Endothelial cell of umbilical vein (primary cell): ENCODE results near the gene KLHL6.

ENCODE experiments used
- EZH2 ChIP-seq: IDR thresholded peaks from 2 replicates; pipeline ENCODE4 v1.6.1; 2012; ENCODE audit warnings: borderline replicate concordance, low read depth, mild to moderate bottlenecking, moderate library complexity, low read length, inconsistent platforms; ENCODE audit not compliant: severe bottlenecking
- MYC ChIP-seq: IDR thresholded peaks from one replicate; pipeline ENCODE4 v1.6.1; 2011; ENCODE audit warnings: mild to moderate bottlenecking, low read depth, low read length
- POLR2A ChIP-seq: IDR thresholded peaks from 2 replicates; pipeline ENCODE4 v1.6.1; 2012; ENCODE audit warnings: low read depth, mild to moderate bottlenecking, control low read depth, low read length
- TF ChIP-seq, protein P1 (sequence below), 2 donors: IDR thresholded peaks; 1 replicate in 1 of 2; 2 replicates in 1 of 2; pipeline ENCODE4 v1.5.1; 2011; ENCODE audit warnings: low read length in 2 of 2, mild to moderate bottlenecking in 2 of 2, moderate library complexity in 2 of 2, control low read depth in 1 of 2, inconsistent platforms in 1 of 2, low read depth in 1 of 2; ENCODE audit not compliant: insufficient read depth in 1 of 2; ENCODE audit errors: extremely low read depth in 1 of 2

DNA sequence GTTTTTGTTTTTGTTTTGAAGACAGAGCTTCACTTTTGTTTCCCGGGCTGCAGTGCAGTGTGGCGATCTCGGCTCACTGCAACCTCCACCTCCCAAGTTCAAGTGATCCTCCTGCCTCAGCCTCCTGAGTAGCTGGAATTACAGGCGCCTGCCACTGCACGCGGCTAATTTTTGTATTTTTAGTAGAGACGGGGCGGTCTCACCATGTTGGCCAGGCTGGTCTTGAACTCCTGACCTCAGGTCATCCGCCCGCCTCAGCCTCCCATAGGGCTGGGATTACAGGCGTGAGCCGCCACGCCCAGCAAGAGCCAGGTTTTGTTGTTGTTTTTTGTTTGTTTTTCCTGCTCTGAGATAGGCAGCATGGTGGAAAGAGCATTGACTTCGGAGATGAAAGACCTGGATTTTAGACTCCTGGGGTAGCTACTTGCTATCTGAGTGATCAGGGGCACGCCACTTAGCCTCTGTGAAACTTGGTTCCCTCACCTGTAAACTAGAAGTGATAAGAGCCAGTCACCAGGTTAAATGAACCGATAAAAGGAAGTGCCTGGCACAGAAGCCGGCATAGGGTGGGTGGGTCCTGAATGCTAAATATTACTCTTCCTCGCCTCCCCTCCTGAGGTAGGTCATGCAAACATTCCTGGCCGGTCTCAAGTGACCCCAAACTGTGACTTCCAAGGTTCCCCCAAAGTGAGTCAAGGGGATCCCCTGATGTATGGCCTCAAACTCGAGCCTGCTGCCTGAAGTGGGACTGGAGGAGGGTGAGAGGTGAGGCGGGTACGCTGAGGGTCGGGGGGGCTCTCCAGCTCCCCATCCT is 64.2 kb downstream of the KLHL6 start:
- TF ChIP-seq MYC (no peak), POLR2A (no peak), EZH2 (no peak)
- TF ChIP-seq, protein P1, sequence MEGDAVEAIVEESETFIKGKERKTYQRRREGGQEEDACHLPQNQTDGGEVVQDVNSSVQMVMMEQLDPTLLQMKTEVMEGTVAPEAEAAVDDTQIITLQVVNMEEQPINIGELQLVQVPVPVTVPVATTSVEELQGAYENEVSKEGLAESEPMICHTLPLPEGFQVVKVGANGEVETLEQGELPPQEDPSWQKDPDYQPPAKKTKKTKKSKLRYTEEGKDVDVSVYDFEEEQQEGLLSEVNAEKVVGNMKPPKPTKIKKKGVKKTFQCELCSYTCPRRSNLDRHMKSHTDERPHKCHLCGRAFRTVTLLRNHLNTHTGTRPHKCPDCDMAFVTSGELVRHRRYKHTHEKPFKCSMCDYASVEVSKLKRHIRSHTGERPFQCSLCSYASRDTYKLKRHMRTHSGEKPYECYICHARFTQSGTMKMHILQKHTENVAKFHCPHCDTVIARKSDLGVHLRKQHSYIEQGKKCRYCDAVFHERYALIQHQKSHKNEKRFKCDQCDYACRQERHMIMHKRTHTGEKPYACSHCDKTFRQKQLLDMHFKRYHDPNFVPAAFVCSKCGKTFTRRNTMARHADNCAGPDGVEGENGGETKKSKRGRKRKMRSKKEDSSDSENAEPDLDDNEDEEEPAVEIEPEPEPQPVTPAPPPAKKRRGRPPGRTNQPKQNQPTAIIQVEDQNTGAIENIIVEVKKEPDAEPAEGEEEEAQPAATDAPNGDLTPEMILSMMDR (IDR thresholded peaks at IDR 0.05; ENCODE audit: extremely low read depth in 1 of 2, insufficient read depth in 1 of 2, low read depth in 1 of 2, low read length in 2 of 2) = no peak
